Chondrocyte (in vitro differentiated cells): ENCODE results near the gene ITGB4. TPM values are rescaled to one million over a fixed set of nuclear protein-coding genes. Genes with fewer than 3 reads are reported as not detected.
A peak's percentile ranks its signal among the peaks of the same experiment; 100 is the strongest.

Experiments used
- DNase-seq: peaks from one replicate; pipeline ENCODE4 v3.0.0; 2021; ENCODE audit warnings: mixed read lengths, low spot score
- H3K27ac Mint-ChIP-seq: one replicate; pipeline ENCODE4 v1.8.0; 2021; ENCODE audit warnings: mild to moderate bottlenecking, moderate library complexity, mixed read lengths; ENCODE audit not compliant: unreplicated experiment
- H3K27me3 Mint-ChIP-seq: 2 replicates; pipeline ENCODE4 v1.8.0; 2021; ENCODE audit warnings: low read depth, mixed read lengths
- H3K36me3 Mint-ChIP-seq: 2 replicates; pipeline ENCODE4 v1.8.0; 2021; ENCODE audit warnings: low read depth, mixed read lengths
- H3K4me1 Mint-ChIP-seq: 2 replicates; pipeline ENCODE4 v1.8.0; 2021; ENCODE audit warnings: low read depth, mild to moderate bottlenecking, mixed read lengths
- H3K4me3 Mint-ChIP-seq: one replicate; pipeline ENCODE4 v1.8.0; 2021; ENCODE audit warnings: mild to moderate bottlenecking, moderate library complexity, mixed read lengths; ENCODE audit not compliant: unreplicated experiment
- H3K9me3 Mint-ChIP-seq: 2 replicates; pipeline ENCODE4 v1.8.0; 2021; ENCODE audit warnings: low read depth, mixed read lengths
- total RNA-seq: library from RNA; stranded (reverse); gene quantifications from 3 replicates; pipeline ENCODE4 v1.2.1, GENCODE V29; 2021
- TF ChIP-seq, protein P1 (sequence below): fragments of 200-600 bp; sonication (generic); IDR thresholded peaks from 2 replicates; pipeline ENCODE4 v1.5.0; 2021; ENCODE audit warnings: antibody characterized with exemption, mild to moderate bottlenecking, moderate library complexity

The ITGB4 gene
- total RNA-seq, 1 donor from 2014 or later, result 5.6 TPM

DNA sequence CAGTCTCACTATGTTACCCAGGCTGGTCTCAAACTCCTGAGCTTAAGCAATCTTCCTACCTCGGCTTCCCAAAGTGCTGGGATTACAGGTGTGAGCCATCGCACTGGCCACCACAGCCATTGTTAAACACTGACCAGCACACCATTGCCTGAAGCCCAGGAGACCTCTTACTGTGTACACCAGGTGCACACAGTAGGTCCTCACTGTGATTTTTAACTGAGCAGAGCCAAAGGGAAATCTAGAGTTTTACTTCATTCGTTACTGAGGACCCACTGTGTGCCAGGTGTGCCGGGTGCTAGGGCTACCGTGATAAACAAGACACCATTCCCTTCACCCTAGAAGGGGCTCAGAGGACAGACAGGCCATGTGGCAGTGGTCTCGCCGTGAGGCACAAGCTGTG lies 4.2 kb downstream of the ITGB4 start:
- H3K4me3 Mint-ChIP-seq, result no peak overlapping the region
- no peak overlapping the region for H3K27ac Mint-ChIP-seq
- no peaks in the 10 kb centered on the region for H3K36me3 Mint-ChIP-seq
- H3K27me3 Mint-ChIP-seq, result peaks cover 1% of the 10 kb centered on the region
- H3K9me3 Mint-ChIP-seq, result no peaks in the 10 kb centered on the region
- DNase-seq, result no peak
- TF ChIP-seq, protein P1, sequence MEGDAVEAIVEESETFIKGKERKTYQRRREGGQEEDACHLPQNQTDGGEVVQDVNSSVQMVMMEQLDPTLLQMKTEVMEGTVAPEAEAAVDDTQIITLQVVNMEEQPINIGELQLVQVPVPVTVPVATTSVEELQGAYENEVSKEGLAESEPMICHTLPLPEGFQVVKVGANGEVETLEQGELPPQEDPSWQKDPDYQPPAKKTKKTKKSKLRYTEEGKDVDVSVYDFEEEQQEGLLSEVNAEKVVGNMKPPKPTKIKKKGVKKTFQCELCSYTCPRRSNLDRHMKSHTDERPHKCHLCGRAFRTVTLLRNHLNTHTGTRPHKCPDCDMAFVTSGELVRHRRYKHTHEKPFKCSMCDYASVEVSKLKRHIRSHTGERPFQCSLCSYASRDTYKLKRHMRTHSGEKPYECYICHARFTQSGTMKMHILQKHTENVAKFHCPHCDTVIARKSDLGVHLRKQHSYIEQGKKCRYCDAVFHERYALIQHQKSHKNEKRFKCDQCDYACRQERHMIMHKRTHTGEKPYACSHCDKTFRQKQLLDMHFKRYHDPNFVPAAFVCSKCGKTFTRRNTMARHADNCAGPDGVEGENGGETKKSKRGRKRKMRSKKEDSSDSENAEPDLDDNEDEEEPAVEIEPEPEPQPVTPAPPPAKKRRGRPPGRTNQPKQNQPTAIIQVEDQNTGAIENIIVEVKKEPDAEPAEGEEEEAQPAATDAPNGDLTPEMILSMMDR, result no peak
- H3K4me1 Mint-ChIP-seq, result peaks cover 10% of the 10 kb centered on the region

DNA sequence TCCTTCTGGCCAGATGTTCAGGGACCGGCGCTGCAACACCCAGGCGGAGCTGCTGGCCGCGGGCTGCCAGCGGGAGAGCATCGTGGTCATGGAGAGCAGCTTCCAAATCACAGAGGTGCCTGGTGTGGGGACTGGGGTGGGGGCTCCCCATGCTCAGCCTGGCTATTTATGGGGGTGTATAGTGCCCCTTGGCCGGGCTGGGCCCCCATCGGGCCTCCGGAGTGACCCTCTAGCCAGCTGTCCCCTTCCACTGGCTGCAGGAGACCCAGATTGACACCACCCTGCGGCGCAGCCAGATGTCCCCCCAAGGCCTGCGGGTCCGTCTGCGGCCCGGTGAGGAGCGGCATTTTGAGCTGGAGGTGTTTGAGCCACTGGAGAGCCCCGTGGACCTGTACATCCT lies 6.1 kb downstream of the ITGB4 start:
- Mint-ChIP-seq H3K4me1 (peaks cover 4% of the 10 kb centered on the region), H3K36me3 (no peaks in the 10 kb centered on the region), H3K4me3 (no peak overlapping the region), H3K9me3 (no peaks in the 10 kb centered on the region), H3K27ac (no peak overlapping the region), H3K27me3 (no peaks in the 10 kb centered on the region)
- TF ChIP-seq, protein P1, result no peak
- no peak for DNase-seq

DNA sequence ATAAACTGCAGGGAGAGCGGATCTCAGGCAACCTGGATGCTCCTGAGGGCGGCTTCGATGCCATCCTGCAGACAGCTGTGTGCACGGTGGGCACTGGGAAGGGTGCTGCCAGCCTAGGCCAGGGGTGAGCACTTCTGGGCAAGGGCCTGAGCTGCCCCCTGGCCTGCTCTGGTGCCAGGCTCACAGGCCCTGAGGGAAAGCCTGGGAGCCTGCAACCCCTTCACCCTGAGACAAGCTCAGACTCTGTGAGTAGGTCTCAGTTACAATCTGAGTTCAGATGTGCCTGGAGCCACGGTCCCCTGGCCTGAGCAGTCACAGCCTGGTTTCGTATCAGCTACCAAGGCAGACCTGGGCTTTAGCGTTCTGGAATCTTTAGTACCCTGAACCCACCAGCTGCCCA lies 8.1 kb downstream of the ITGB4 start:
- Mint-ChIP-seq H3K9me3 (no peaks in the 10 kb centered on the region), H3K4me3 (no peak overlapping the region), H3K27ac (no peak overlapping the region), H3K4me1 (no peaks in the 10 kb centered on the region), H3K27me3 (no peaks in the 10 kb centered on the region), H3K36me3 (no peaks in the 10 kb centered on the region)
- DNase-seq, result no peak
- TF ChIP-seq, protein P1, result no peak

DNA sequence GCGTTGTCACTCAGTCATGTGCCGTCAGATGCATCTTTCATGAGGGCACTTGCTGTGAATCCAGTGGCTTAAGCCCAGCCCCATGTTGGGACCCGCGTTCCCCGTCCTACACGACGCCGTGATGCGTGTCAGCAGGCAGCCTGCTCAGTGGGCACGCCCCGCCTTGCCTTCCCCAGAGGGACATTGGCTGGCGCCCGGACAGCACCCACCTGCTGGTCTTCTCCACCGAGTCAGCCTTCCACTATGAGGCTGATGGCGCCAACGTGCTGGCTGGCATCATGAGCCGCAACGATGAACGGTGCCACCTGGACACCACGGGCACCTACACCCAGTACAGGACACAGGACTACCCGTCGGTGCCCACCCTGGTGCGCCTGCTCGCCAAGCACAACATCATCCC lies 8.8 kb downstream of the ITGB4 start:
- Mint-ChIP-seq H3K27ac (no peak overlapping the region), H3K9me3 (no peaks in the 10 kb centered on the region), H3K27me3 (no peaks in the 10 kb centered on the region), H3K4me3 (no peak overlapping the region), H3K4me1 (no peaks in the 10 kb centered on the region), H3K36me3 (no peaks in the 10 kb centered on the region)
- DNase-seq, result peak; percentile 93
- TF ChIP-seq, protein P1, result no peak

DNA sequence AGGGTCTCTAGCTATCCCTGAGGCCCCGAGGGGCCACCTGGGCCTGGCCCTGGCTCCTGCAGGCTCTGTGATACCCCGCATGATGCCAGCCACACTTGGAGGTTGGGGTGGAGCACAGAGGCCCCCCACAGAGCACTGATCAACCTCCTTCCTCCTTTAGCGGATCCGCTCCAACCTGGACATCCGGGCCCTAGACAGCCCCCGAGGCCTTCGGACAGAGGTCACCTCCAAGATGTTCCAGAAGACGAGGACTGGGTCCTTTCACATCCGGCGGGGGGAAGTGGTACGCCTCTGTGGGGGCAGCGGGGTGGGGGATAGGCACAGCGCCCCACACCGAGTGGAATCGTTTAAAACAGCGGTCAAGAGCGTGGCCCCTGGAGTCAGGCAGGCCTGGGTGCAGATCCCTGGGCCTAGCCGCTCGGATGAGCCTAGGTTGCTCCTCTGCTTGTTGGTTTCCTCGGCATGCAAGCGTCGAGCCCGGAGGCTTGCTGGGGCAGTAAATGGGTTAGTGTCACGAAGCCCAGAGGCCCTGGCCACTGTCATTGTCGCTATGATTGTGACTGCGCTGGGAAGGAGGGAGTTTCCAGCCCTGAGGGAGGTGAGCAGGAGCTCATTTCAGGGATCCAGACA lies 9.9 kb downstream of the ITGB4 start:
- H3K9me3 Mint-ChIP-seq, result no peaks in the 10 kb centered on the region
- no peak overlapping the region for H3K4me3 Mint-ChIP-seq
- TF ChIP-seq, protein P1, result no peak
- no peaks in the 10 kb centered on the region for H3K27me3 Mint-ChIP-seq
- H3K36me3 Mint-ChIP-seq, result no peaks in the 10 kb centered on the region
- DNase-seq, result no peak
- H3K4me1 Mint-ChIP-seq, result no peaks in the 10 kb centered on the region
- H3K27ac Mint-ChIP-seq, result no peak overlapping the region
